ENCODE data around the gene PXK. TPM values are rescaled to one million over a fixed set of nuclear protein-coding genes. Genes with fewer than 3 reads are reported as not detected.

Gene PXK
- total and polyA plus RNA-seq, 2 donors from 2014 or later, result 21.6 to 24.8 TPM

DNA sequence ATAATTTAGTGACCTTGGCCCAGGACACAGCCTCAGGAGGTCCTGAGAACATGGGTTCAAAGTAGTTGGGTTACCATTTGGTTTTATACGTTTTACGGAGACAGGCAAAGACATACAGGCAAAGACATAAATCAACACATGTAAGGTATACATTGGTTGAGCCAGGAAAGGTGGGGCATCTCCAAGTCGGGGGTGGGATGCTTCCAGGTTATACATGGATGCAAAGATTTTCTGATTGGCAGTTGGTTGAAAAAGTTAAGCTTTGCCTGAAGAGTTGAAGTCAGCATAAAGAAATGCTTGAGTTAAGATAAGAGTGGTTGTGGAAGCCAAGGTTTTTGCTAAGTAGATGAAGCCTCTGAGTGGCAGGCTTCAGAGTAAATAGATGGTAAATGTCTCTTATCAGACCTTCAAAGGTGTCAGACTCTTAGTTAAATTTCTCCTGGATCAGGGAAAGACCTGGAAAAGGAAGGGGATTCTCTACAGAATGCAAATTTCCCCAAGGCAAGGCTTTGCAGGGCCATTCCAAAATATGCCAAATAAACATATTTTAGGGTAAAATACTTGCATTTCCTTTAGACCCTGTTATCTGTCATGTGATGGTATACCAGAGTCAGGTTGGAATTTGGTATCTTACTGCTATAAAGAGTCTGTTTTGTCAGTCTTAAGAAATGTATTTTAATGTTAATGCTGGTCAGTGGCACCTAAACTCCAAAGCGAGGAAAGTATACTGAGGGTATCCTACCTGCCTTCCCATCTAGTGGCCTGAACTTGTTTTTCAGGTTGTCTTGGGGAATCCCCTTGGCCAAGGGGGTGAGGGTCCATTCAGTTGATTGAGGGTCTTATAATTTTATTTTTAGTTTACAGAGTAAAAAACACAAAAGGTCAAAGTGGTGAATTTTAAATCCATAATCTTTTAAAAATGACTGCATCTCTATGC is 109.1 kb downstream of the PXK start:
- DNase-seq, result no peak
- intact Hi-C loops (cut with DNase I), result no loop called here
- no peak overlapping the region for H3K9ac ChIP-seq (ENCODE audit: low read length in 3 of 3)

GRCh38 chr3:58452176-58452575 is 119.5 kb downstream of the PXK start:
- H3K9me3 ChIP-seq (ENCODE audit: control insufficient read depth in 2 of 3, insufficient read depth in 1 of 3, low read length in 3 of 3), result peaks cover 0 to 13% (median 1%) of the 10 kb centered on the region in 3 donors
- intact Hi-C loops (cut with DNase I), result no loop called here
- H3K4me1 ChIP-seq (ENCODE audit: control insufficient read depth in 2 of 3, insufficient read depth in 2 of 3, low read depth in 1 of 3, low read length in 3 of 3), result no peaks in the 10 kb centered on the region
- H3K27me3 ChIP-seq (ENCODE audit: control insufficient read depth, insufficient read depth, low read length), result no peaks in the 10 kb centered on the region
- no peaks in the 10 kb centered on the region for H3K36me3 ChIP-seq (ENCODE audit: control insufficient read depth in 2 of 3, insufficient read depth in 3 of 3, low read length in 3 of 3)
- TF ChIP-seq, protein P1, sequence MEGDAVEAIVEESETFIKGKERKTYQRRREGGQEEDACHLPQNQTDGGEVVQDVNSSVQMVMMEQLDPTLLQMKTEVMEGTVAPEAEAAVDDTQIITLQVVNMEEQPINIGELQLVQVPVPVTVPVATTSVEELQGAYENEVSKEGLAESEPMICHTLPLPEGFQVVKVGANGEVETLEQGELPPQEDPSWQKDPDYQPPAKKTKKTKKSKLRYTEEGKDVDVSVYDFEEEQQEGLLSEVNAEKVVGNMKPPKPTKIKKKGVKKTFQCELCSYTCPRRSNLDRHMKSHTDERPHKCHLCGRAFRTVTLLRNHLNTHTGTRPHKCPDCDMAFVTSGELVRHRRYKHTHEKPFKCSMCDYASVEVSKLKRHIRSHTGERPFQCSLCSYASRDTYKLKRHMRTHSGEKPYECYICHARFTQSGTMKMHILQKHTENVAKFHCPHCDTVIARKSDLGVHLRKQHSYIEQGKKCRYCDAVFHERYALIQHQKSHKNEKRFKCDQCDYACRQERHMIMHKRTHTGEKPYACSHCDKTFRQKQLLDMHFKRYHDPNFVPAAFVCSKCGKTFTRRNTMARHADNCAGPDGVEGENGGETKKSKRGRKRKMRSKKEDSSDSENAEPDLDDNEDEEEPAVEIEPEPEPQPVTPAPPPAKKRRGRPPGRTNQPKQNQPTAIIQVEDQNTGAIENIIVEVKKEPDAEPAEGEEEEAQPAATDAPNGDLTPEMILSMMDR (IDR thresholded peaks at IDR 0.05; ENCODE audit: borderline replicate concordance, extremely low read depth, insufficient read depth), result no peak
- H3K27ac ChIP-seq (ENCODE audit: low read depth in 2 of 2, low read length in 2 of 2), result no peak overlapping the region
- H3K4me3 ChIP-seq (ENCODE audit: low read length in 3 of 3), result no peak overlapping the region
- FAIRE-seq, result no peak
- no peak for DNase-seq
- no peak overlapping the region for H3K9ac ChIP-seq (ENCODE audit: low read length in 3 of 3)

More for the DNA sequence above, 109.1 kb downstream of the PXK start:
- Histone ChIP-seq H3K36me3 (ENCODE audit: control insufficient read depth in 2 of 3, insufficient read depth in 3 of 3, low read length in 3 of 3) (no peaks in the 10 kb centered on the region), H3K9me3 (ENCODE audit: control insufficient read depth in 2 of 3, insufficient read depth in 1 of 3, low read length in 3 of 3) (no peaks in the 10 kb centered on the region), H3K4me1 (ENCODE audit: control insufficient read depth in 2 of 3, insufficient read depth in 2 of 3, low read depth in 1 of 3, low read length in 3 of 3) (no peaks in the 10 kb centered on the region), H3K27me3 (ENCODE audit: control insufficient read depth, insufficient read depth, low read length) (no peaks in the 10 kb centered on the region), H3K27ac (ENCODE audit: low read depth in 2 of 2, low read length in 2 of 2) (no peak overlapping the region), H3K4me3 (ENCODE audit: low read length in 3 of 3) (no peak overlapping the region)
- FAIRE-seq, result no peak
- TF ChIP-seq, protein P1 (IDR thresholded peaks at IDR 0.05; ENCODE audit: borderline replicate concordance, extremely low read depth, insufficient read depth), result no peak

DNA sequence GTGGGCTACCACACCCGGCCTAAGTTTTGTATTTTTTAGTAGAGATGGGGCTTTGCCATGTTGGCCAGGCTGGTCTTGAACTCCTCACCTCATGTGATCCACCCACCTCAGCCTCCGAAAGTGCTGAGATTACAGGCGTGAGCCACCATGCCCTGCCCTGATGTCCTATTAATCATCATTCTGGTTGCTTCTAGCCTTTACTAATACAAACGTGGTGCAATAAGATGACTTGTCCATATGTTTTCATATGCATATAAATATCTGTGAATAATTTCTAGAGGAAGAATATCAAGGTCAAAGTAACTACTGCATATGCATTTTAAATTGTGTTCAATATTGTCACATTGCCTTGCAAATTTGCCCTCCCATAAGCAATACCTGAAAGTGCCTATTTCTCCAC is 126.5 kb downstream of the PXK start:
- TF ChIP-seq, protein P1 (IDR thresholded peaks at IDR 0.05; ENCODE audit: borderline replicate concordance, extremely low read depth, insufficient read depth), result no peak
- H3K36me3 ChIP-seq (ENCODE audit: control insufficient read depth in 2 of 3, insufficient read depth in 3 of 3, low read length in 3 of 3), result no peaks in the 10 kb centered on the region
- intact Hi-C loops (cut with DNase I), result no loop called here
- no peak overlapping the region for H3K27ac ChIP-seq (ENCODE audit: low read depth in 2 of 2, low read length in 2 of 2)
- H3K9ac ChIP-seq (ENCODE audit: low read length in 3 of 3), result no peak overlapping the region
- H3K9me3 ChIP-seq (ENCODE audit: control insufficient read depth in 2 of 3, insufficient read depth in 1 of 3, low read length in 3 of 3), result peaks cover 0 to 9% (median 1%) of the 10 kb centered on the region in 3 donors
- H3K4me1 ChIP-seq (ENCODE audit: control insufficient read depth in 2 of 3, insufficient read depth in 2 of 3, low read depth in 1 of 3, low read length in 3 of 3), result peaks cover 0 to 5% (median 4%) of the 10 kb centered on the region in 3 donors
- no peaks in the 10 kb centered on the region for H3K27me3 ChIP-seq (ENCODE audit: control insufficient read depth, insufficient read depth, low read length)
- DNase-seq, result no peak
- H3K4me3 ChIP-seq (ENCODE audit: low read length in 3 of 3), result no peak overlapping the region
- no peak for FAIRE-seq

Data from kidney (tissue), 14 donors.